ENCODE data around the gene TSPAN1.

Gene TSPAN1

DNA sequence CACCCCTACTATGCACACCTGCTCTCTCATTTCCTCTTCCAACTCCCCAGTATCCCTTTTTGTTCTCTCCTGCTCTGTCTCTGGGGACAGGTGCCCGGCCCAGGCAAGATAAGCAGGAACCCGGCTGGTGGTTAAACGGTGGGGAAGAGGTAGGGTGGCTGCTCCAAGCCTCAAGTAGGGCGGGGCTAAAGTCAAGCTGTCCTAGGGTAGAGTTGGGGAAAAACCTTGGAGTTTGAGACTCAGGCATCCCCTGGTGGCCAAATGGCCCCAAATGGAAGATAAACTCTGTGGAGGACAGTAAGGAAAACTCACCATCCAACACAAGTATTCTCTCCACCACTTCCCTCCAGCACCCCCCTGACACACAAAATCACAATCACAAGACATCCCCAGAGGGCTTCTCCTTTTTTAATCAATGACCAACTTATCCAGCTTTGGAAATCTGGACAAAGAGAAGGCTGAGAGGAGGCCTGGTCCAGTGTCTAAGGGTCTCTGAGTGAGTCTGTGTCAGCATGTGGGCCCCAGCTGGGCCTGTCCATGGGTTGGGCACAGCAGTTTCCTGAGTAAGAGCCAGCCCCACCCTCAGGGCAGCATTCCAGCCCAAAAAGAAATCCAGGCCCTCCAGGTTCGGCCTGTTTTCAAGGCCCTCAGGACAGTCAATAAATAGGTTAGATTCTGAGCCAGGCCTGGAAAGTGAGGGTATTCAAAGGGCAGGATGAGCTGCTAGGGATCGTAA is 13.6 kb downstream of the TSPAN1 start:
- FAIRE-seq, result no peak

DNA sequence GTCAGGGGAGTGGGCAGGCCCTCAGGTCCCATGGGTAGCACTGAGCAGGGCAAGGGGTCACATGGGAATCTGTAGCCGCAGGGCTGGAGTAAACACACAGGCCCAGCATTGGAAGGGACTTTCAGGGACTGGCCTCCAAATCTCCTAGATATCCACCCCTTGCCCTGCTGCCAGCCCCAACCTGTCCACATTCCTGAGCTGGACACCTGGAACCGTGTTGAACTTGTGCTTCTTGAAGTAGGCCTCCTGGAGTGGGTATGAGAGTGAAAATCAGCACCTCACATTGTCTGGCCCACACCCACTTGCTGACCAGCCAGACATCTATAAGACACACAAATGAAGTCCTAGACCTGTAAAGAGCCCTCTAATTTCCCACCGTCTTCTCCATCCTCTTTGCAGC is 15.7 kb downstream of the TSPAN1 start:
- no peak for FAIRE-seq

DNA sequence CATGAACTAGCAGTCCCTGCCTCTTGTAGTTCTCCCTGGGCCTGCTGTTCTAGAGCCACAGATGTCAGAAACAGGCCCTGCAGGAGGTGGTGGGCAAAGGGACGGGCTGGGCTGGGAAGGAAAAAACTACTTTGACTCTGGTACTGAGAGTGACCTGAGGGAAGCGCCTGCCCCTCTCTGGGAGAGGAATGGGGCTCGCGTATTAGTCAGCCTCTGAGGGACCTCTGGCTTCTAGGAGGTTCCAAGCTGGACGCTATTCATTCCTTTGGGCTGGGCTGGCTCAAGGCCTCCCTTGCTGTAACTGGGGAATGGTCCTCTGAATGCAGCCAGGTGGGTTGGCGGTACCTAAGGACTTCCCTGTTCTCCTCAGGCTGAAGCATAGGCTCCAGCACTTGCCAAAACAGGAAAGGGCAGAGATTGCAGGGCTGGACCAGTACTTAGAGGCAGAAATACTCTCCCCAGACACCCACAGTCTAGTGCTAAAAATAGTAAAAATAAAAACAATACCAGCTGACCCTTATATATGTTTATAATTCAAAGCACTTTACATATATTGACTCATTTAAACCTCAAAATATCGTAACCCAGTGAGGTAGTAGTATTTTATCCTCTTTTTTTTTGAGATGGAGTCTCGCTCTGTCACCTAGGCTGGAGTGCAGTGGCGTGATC is 16.3 kb downstream of the TSPAN1 start:
- FAIRE-seq, result no peak

DNA sequence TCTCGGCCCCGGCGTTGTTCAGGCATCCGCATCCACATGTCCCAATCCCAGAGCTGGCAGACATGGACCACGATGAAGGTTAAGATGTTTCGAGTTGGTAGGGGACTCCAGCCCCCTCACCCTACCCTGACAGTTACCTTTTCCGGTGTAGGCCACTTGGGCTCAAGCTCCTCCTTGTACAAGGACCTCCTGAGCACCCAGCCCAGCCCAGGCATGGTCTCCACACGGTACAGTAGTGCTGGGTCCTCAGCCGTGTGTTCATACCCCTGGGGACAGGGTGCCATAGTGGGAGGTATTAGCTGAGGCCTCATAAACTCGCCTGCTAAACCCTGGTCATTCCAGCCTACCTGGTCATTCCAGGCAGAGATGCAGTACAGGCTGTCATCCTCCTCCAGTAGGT is 17.3 kb downstream of the TSPAN1 start:
- FAIRE-seq, result no peak

DNA sequence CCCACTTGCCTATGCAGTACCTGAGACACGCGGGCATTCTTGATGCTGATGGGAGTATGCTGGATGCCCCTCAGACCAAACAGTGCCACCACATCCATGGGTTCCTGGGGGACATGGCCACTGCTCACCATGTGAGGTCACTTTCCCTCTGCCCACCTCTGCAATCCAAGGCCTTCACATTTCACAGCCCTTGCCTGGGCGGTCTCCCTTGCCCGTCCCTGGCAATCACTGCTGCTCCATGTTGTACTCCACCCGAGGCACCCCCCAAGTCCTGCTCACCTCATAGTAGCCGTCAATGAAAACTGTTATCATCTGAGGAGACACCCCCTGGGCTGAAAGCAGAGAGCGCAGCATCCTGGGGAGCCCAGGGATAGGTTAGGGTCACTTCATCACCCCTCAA is 18.4 kb downstream of the TSPAN1 start:
- FAIRE-seq, result no peak

DNA sequence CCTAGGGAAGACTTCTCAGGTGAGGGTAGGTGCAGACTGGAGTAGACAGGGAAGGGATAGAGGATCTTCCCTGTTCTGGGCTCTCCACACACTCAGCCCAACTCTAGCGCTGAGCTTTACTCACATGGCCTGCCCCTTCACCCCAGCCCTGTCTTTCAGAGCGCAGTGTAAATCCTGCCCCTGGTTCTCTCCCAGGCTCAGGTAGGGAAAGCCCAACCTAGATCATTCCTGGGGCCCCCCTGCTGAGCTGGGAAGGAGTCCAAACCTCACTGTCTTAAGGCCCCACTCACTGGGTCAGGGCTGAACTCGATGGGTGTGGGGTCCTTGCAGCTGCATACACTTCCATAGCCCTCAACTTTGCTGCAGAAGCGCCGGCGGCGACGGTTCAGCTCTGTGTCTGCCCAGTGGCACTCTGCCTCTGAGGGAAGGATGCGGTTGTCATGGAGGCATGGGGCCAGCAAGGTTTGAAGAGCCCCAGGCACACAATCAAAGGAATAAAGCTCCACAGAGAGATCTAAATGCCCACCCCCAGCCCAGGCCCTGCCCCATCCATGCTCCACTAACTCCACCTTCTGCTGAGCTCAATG is 19.2 kb downstream of the TSPAN1 start:
- FAIRE-seq, result no peak

- no peak for FAIRE-seq
These were observed 19.8 kb downstream of the TSPAN1 start for GRCh38 chr1:46194641-46195193.

DNA sequence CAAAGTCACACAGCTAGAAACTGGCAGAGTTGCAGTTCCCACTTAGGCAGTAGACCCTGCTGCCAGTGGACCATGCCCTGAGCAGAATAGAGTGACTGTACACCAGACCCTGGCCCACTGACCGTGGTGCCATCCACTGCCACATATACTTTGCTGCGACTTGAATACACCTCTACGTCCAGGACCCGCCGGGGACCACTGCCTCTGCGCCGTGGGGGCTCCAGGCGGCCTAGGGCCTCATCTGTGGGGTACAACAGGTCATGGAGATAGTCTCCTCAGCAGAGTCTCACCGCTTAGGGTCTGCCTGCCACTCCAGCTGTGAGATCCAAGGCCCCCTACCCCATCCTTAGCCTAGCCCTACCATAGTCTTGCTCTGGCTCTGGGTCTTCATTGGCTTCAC is 21.7 kb downstream of the TSPAN1 start:
- no peak for FAIRE-seq

GRCh38 chr1:46197560-46197963 is 22.7 kb downstream of the TSPAN1 start:
- no peak for FAIRE-seq

- FAIRE-seq, result no peak
These were observed 23.3 kb downstream of the TSPAN1 start, which contains the start of gene POMGNT1 for GRCh38 chr1:46197964-46198811. Gene POMGNT1 (minus strand): TSS chr1:46198434. CDS start chr1:46197821, 613 bp downstream.

- FAIRE-seq, result no peak
These were observed 24.4 kb downstream of the TSPAN1 start for GRCh38 chr1:46199233-46199749.

GRCh38 chr1:46203738-46204405 is 29.0 kb downstream of the TSPAN1 start:
- FAIRE-seq, result no peak

GRCh38 chr1:46204406-46204742 is 29.5 kb downstream of the TSPAN1 start:
- no peak for FAIRE-seq

- no peak for FAIRE-seq
These were observed 30.3 kb downstream of the TSPAN1 start for GRCh38 chr1:46205141-46205540.

GRCh38 chr1:46205791-46206190 is 30.9 kb downstream of the TSPAN1 start:
- no peak for FAIRE-seq

DNA sequence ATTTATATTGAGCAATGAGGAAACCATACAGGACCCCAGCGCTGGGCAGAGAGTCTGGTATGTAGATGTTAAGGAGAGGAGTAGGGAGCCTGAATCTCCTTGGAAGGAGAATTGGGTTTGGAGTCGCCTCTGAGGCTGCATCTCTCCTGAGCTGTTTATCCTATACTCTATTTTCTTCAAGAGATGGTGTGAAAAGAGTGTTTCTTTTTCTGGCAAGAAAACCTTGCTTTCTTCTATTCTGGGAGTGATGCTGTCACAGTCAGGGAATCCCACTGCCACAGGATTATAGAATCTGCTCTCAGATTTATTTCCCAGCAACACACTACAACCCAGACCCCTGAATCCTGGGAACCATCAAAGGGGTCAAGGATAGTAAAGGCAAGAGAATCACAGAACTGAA is 31.5 kb downstream of the TSPAN1 start:
- FAIRE-seq, result no peak

- no peak for FAIRE-seq
These were observed 35.7 kb downstream of the TSPAN1 start for GRCh38 chr1:46210561-46210960.

DNA sequence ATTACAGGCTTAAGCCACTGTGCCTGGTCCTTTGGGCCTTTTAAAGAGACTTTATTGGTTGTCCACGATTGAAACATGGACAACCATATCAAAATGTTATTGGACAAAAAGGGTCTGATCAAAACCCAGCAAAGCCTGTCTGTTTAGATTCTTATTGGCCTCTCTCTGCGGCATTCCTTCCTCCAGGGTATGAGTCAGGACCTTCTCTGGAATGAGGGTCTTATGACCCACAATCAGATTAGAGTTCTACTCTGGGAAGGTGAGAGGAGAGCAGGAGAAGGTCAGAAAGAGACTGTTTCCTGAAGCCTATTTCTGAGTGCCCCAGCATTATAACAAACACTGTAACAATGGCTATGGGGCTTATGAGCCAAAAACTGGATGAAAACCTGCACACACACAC is 36.2 kb downstream of the TSPAN1 start:
- FAIRE-seq, result no peak

GRCh38 chr1:46215504-46215903 is 40.6 kb downstream of the TSPAN1 start:
- FAIRE-seq, result no peak

GRCh38 chr1:46218443-46218842 is 43.6 kb downstream of the TSPAN1 start:
- no peak for FAIRE-seq

DNA sequence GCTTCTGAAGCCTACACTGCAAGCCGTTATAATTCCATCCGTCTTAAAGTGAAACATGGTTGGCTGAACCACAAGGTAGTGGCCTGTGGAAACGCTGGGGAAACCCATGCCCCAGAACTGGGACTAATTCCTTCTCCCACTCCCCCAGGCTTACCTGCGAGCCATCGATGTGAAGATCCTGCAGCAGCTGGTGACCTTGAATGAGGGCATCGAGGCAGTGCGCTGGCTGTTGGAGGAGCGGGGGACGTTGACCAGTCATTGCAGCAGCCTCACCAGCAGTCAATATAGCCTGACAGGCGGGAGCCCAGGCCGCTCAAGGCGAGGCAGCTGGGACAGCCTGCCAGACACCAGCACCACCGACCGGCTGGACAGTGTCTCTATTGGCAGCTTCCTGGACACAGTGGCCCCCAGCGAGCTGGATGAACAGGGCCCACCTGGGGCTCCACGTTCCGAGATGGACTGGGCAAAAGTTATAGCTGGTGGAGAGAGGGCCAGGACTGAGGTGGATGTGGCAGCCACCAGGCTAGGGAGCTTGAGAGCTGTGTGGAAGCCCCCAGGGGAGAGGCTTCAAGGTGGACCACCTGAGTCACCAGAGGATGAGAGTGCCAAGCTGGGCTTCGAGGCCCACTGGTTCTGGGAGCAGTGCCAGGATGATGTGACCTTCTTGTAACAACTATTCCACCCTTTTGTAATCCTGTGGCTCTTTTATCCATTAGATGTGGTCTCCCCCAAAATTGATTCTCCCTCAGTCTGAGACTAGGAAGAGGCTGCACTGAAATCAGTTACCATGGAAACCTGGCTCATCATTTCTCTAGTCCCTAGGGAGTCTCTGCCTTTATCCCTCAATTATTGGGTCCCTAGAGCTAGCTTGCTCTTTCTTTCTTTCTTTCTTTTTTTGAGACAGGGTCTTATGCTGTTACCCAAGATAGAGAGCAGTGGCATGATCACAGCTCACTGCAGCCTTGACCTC is 44.9 kb downstream of the TSPAN1 start:
- no peak for FAIRE-seq
